ENCODE data around the gene ZBED5. TPM values are rescaled to one million over a fixed set of nuclear protein-coding genes. Genes with fewer than 3 reads are reported as not detected.
A peak's percentile ranks its signal among the peaks of the same experiment; 100 is the strongest.
"Not testable (repeated sequence)": the region's sequence is repeated elsewhere in the genome, so short reads cannot be mapped to it uniquely, and the experiment has no call there.

Gene ZBED5
- total and polyA plus RNA-seq, 7 donors, result 20.0 to 47.8 (median 26.4) TPM

- H3K36me3 ChIP-seq (ENCODE audit: insufficient read depth in 1 of 2, low read depth in 1 of 2), result peaks cover 0 to 18% of the 10 kb centered on the region in 2 donors
- no peaks in the 10 kb centered on the region for H3K9me3 ChIP-seq
- no peak for TF ChIP-seq CTCF (IDR thresholded peaks at IDR 0.05)
- no peak overlapping the region for H3K4me3 ChIP-seq
- ATAC-seq (no peak), DNase-seq (no peak)
- no peaks in the 10 kb centered on the region for H3K4me1 ChIP-seq
- H3K27ac ChIP-seq, result no peak overlapping the region
- 43 to 69% (median 64%) methylated on average over 2 of the region's 2 CpGs for WGBS, 3 donors
- no peaks in the 10 kb centered on the region for H3K27me3 ChIP-seq (ENCODE audit: insufficient read depth in 3 of 3, low read length in 2 of 3)
- intact Hi-C loops (cut with DNase I), result no loop called here
These were observed 34.7 kb downstream of the ZBED5 start for GRCh38 chr11:10823152-10823579.

DNA sequence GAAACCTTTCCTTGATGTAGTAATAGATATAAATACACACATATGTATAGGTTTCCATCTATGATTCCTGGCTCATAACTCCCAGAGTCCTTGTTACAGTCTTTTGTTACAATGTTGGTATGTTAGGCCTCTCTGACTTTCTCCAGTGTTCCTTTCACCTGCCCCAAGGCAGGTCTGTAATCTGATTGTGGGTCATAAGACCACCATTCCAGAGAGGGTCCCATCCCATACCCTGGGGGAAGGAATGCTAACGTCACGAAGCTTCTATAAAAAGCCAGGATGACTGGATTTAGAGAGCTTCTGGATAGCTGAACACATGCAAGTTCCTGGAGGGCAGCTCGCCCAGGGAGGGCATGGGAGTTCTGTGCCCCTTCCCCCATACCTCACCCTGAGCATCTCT is 35.4 kb downstream of the ZBED5 start:
- intact Hi-C loops (cut with DNase I); H3K4me1 ChIP-seq; DNase-seq; H3K27me3 ChIP-seq (ENCODE audit: insufficient read depth in 3 of 3, low read length in 2 of 3); H3K9me3 ChIP-seq; H3K4me3 ChIP-seq; H3K27ac ChIP-seq; ATAC-seq: not testable (repeated sequence)
- H3K36me3 ChIP-seq (ENCODE audit: insufficient read depth in 1 of 2, low read depth in 1 of 2), result peaks cover 0 to 18% of the 10 kb centered on the region in 2 donors
- WGBS, 3 donors, result 76 to 82% (median 80%) methylated on average over 3 of the region's 3 CpGs

- DNase-seq (no peak), ATAC-seq (no peak)
- H3K9me3 ChIP-seq, result no peaks in the 10 kb centered on the region
- intact Hi-C loops (cut with DNase I), result loop anchor here in 1 of 2 donors (5.0 kb wide), 1 partner anchor 34 kb away; no protein-coding TSS in a partner anchor
- H3K36me3 ChIP-seq (ENCODE audit: insufficient read depth in 1 of 2, low read depth in 1 of 2), result peaks cover 0 to 9% of the 10 kb centered on the region in 2 donors
- WGBS, 3 donors, result 84 to 90% (median 89%) methylated on average over 1 of the region's 1 CpG
- H3K4me3 ChIP-seq, result no peak overlapping the region
- no peaks in the 10 kb centered on the region for H3K27me3 ChIP-seq (ENCODE audit: insufficient read depth in 3 of 3, low read length in 2 of 3)
- no peak for TF ChIP-seq CTCF (IDR thresholded peaks at IDR 0.05)
- no peak overlapping the region for H3K27ac ChIP-seq
- H3K4me1 ChIP-seq, result no peaks in the 10 kb centered on the region
These were observed 39.3 kb downstream of the ZBED5 start for GRCh38 chr11:10818594-10818993.

DNA sequence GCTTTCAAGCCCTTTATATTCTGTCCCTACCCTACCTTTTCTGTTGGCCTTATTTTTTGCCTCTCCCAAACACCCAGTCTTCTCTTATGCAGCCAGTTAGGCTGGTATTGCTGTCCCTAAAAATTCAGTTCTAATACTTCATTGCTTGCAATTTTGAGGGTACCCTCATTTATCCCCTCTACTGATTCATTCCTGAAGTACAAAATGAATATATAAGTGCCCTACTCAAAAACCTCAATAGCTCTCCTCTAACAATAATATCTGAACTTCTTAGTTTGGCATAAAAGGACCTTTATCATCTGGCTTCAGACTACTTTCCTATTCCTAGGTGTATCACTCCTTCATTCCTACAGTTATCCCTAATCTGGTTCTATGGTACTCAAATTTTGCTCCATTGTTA is 43.9 kb downstream of the ZBED5 start:
- TF ChIP-seq CTCF (IDR thresholded peaks at IDR 0.05), result no peak
- Histone ChIP-seq H3K4me3 (no peak overlapping the region), H3K4me1 (peaks cover 7% of the 10 kb centered on the region), H3K27me3 (ENCODE audit: insufficient read depth in 3 of 3, low read length in 2 of 3) (no peaks in the 10 kb centered on the region), H3K36me3 (ENCODE audit: insufficient read depth in 1 of 2, low read depth in 1 of 2) (no peaks in the 10 kb centered on the region), H3K9me3 (no peaks in the 10 kb centered on the region), H3K27ac (no peak overlapping the region)
- ATAC-seq (no peak), DNase-seq (no peak)
- intact Hi-C loops (cut with DNase I), result no loop called here

GRCh38 chr11:10809373-10810160 is 48.3 kb downstream of the ZBED5 start:
- DNase-seq (peak in 1 of 2 donors; percentile 57), ATAC-seq (peak; percentile 43 to 60 (median 47))
- Histone ChIP-seq H3K9me3 (no peaks in the 10 kb centered on the region), H3K4me3 (peak overlapping the region; percentile 97), H3K36me3 (ENCODE audit: insufficient read depth in 1 of 2, low read depth in 1 of 2) (peaks cover 8 to 27% of the 10 kb centered on the region in 2 donors), H3K4me1 (peaks cover 32% of the 10 kb centered on the region), H3K27me3 (ENCODE audit: insufficient read depth in 3 of 3, low read length in 2 of 3) (no peaks in the 10 kb centered on the region), H3K27ac (peak overlapping the region; percentile 99)
- TF ChIP-seq CTCF (IDR thresholded peaks at IDR 0.05), result no peak
- intact Hi-C loops (cut with DNase I), result loop anchor here (2.0 to 5.0 kb wide), 6 partner anchors 42 to 97 kb away; partner anchors contain the start of genes CTR9 (in 1 of the 2) and ZBED5 (in 1 of the 2)
- 1 to 2% (median 1%) methylated on average over 29 of the region's 29 CpGs for WGBS, 3 donors

All from psoas muscle (tissue), 8 donors.